Lung (tissue), 12 donors: ENCODE measurements around the gene FTCDNL1. TPM values are rescaled to one million over a fixed set of nuclear protein-coding genes. Genes with fewer than 3 reads are reported as not detected.

ENCODE experiments used
- ATAC-seq: fragments of 200-7000 bp; cut with Tn5 transposase; one replicate; pipeline ENCODE4 v1.9.1; 2020; ENCODE audit warnings: moderate number of reproducible peaks; ENCODE audit not compliant: insufficient read depth, low FRiP score
- DNase-seq, 3 donors: peaks; one replicate each; pipeline ENCODE4 v3.0.0-alpha.2; 2013 to 2017
- H3K27ac ChIP-seq, 2 donors: one replicate each; pipeline ENCODE4 v1.5.1; 2013; ENCODE audit warnings: mild to moderate bottlenecking in 2 of 2, moderate library complexity in 2 of 2, control low read depth in 1 of 2, inconsistent platforms in 1 of 2, low read depth in 1 of 2, low read length in 1 of 2
- H3K27me3 ChIP-seq, 3 donors: one replicate each; pipeline ENCODE4 v1.5.1; 2013; ENCODE audit warnings: low read length in 2 of 3; ENCODE audit not compliant: control insufficient read depth in 3 of 3, insufficient read depth in 3 of 3
- H3K36me3 ChIP-seq, 4 donors: one replicate each; pipeline ENCODE4 v1.5.1; 2013; ENCODE audit warnings: low read length in 4 of 4, mild to moderate bottlenecking in 1 of 4, moderate library complexity in 1 of 4; ENCODE audit not compliant: control insufficient read depth in 4 of 4, insufficient read depth in 4 of 4
- H3K4me1 ChIP-seq, 5 donors: one replicate each; pipeline ENCODE4 v1.5.1; 2013; ENCODE audit warnings: low read length in 5 of 5, mild to moderate bottlenecking in 2 of 5, moderate library complexity in 1 of 5; ENCODE audit not compliant: control insufficient read depth in 5 of 5, insufficient read depth in 5 of 5
- H3K4me3 ChIP-seq: one replicate; pipeline ENCODE4 v1.5.1; 2013; ENCODE audit warnings: mild to moderate bottlenecking, control low read depth, moderate library complexity
- H3K9ac ChIP-seq, 2 donors: one replicate each; pipeline ENCODE4 v1.5.1; 2013; ENCODE audit warnings: low read length in 2 of 2, control low read depth in 1 of 2; ENCODE audit not compliant: insufficient read depth in 1 of 2
- H3K9me3 ChIP-seq, 4 donors: one replicate each; pipeline ENCODE4 v1.5.1; 2013; ENCODE audit warnings: low read length in 3 of 4, mild to moderate bottlenecking in 1 of 4, moderate library complexity in 1 of 4; ENCODE audit not compliant: control insufficient read depth in 4 of 4, insufficient read depth in 3 of 4
- WGBS, 2 donors: extraction: QIAGEN DNeasy Blood & Tissue Kit; methylation state at CpG; one replicate each; pipeline ENCODE4 v1.1.7; 2013; 5-methylcytosine and 5-hydroxymethylcytosine counted together
- polyA plus RNA-seq, 2 donors: library from polyadenylated mRNA; stranded (reverse); fragments of 200-250 nt; gene quantifications; one replicate each; pipeline ENCODE4 v1.2.1, GENCODE V29; 2013
- total RNA-seq, 2 donors: library from RNA; depleted of rRNA in 1 of 2; stranded (reverse); fragments of >200 nt in 1 of 2; gene quantifications; one replicate each; pipeline ENCODE4 v1.2.1, GENCODE V29; 2014 to 2021
- TF ChIP-seq, protein P1 (sequence below): IDR thresholded peaks from 2 replicates; pipeline ENCODE4 v1.5.1; 2012; ENCODE audit warnings: mild to moderate bottlenecking; ENCODE audit errors: control extremely low read depth, extremely low read depth
- donor health status: control.
- donor health status: control.
- donor health status: Bipolar disorder and iron deficiency.
- donor health status: healthy.
- donor health status: DM: yes; HTN: yes; CAD: no.

The FTCDNL1 gene
- total and polyA plus RNA-seq, 4 donors = 1.3 to 2.8 (median 1.8) TPM

DNA sequence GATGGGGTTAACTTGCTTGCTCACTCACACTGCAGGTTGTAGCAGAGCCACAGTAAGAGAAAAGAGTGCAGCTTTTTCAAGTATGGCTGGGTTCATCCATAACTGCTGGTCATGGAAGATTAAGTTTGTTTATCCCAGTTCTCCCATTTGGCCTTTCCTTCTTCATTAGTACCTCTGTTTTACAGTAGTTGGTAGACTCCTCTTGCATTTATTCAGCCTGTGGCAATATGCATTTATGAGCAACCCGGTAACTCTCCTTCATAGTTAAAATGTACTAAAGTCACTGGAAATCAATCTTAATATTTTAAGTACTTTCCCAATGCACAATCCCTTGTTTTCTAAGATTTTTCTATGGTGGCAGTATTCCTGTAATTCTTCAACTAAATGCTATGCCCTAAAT is 14.0 kb downstream of the FTCDNL1 start:
- Histone ChIP-seq H3K27me3 (peaks cover 0 to 4% (median 4%) of the 10 kb centered on the region in 3 donors), H3K4me3 (no peak overlapping the region), H3K36me3 (peaks cover 0 to 3% (median 0%) of the 10 kb centered on the region in 4 donors), H3K27ac (no peak overlapping the region), H3K4me1 (peaks cover 0 to 1% (median 0%) of the 10 kb centered on the region in 5 donors), H3K9ac (no peak overlapping the region), H3K9me3 (no peaks in the 10 kb centered on the region)
- 92 to 97% methylated on average over 1 of the region's 1 CpG for WGBS, 2 donors
- TF ChIP-seq, protein P1, sequence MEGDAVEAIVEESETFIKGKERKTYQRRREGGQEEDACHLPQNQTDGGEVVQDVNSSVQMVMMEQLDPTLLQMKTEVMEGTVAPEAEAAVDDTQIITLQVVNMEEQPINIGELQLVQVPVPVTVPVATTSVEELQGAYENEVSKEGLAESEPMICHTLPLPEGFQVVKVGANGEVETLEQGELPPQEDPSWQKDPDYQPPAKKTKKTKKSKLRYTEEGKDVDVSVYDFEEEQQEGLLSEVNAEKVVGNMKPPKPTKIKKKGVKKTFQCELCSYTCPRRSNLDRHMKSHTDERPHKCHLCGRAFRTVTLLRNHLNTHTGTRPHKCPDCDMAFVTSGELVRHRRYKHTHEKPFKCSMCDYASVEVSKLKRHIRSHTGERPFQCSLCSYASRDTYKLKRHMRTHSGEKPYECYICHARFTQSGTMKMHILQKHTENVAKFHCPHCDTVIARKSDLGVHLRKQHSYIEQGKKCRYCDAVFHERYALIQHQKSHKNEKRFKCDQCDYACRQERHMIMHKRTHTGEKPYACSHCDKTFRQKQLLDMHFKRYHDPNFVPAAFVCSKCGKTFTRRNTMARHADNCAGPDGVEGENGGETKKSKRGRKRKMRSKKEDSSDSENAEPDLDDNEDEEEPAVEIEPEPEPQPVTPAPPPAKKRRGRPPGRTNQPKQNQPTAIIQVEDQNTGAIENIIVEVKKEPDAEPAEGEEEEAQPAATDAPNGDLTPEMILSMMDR = no peak
- no peak for ATAC-seq
- no peak for DNase-seq

- TF ChIP-seq, protein P1 = no peak
- 50 to 84% methylated on average over 1 of the region's 1 CpG for WGBS, 2 donors
- Histone ChIP-seq H3K9me3 (no peaks in the 10 kb centered on the region), H3K4me1 (peaks cover 0 to 1% (median 0%) of the 10 kb centered on the region in 5 donors), H3K9ac (no peak overlapping the region), H3K27ac (no peak overlapping the region), H3K27me3 (peaks cover 0 to 5% (median 0%) of the 10 kb centered on the region in 3 donors), H3K36me3 (peaks cover 0 to under 1% (median 0%) of the 10 kb centered on the region in 4 donors), H3K4me3 (no peak overlapping the region)
- peak; percentile 34 to 70 (median 56) for DNase-seq
- no peak for ATAC-seq
These were observed 17.5 kb downstream of the FTCDNL1 start for GRCh38 chr2:199833525-199833924.

- H3K27me3 ChIP-seq = peaks cover 0 to 4% (median 0%) of the 10 kb centered on the region in 3 donors
- DNase-seq (no peak), ATAC-seq (no peak)
- 80 to 92% methylated on average over 9 of the region's 9 CpGs for WGBS, 2 donors
- H3K36me3 ChIP-seq = no peaks in the 10 kb centered on the region
- no peak overlapping the region for H3K4me3 ChIP-seq
- no peak overlapping the region for H3K27ac ChIP-seq
- TF ChIP-seq, protein P1 = no peak
- H3K4me1 ChIP-seq = no peaks in the 10 kb centered on the region
- H3K9ac ChIP-seq = no peak overlapping the region
- no peaks in the 10 kb centered on the region for H3K9me3 ChIP-seq
These were observed 20.5 kb downstream of the FTCDNL1 start for GRCh38 chr2:199830531-199830930.

- H3K36me3 ChIP-seq = no peaks in the 10 kb centered on the region
- TF ChIP-seq, protein P1 = no peak
- H3K27ac ChIP-seq = no peak overlapping the region
- H3K9me3 ChIP-seq = no peaks in the 10 kb centered on the region
- H3K4me3 ChIP-seq = no peak overlapping the region
- 84 to 95% methylated on average over 2 of the region's 2 CpGs for WGBS, 2 donors
- H3K27me3 ChIP-seq = peaks cover 0 to 4% (median 0%) of the 10 kb centered on the region in 3 donors
- no peak for DNase-seq
- H3K9ac ChIP-seq = no peak overlapping the region
- ATAC-seq = no peak
- no peaks in the 10 kb centered on the region for H3K4me1 ChIP-seq
These were observed 21.4 kb downstream of the FTCDNL1 start for GRCh38 chr2:199829628-199830027.
